GM19328 (cell line): ENCODE measurements around the gene EDEM1.
"Not testable (repeated sequence)": the region's sequence is repeated elsewhere in the genome, so short reads cannot be mapped to it uniquely, and the experiment has no call there.

Experiments used
- ATAC-seq: cut with Tn5 transposase; IDR thresholded peaks from one replicate; pipeline ENCODE4 v1.9.1; 2021; ENCODE audit warnings: mild to moderate bottlenecking, moderate library complexity; ENCODE audit not compliant: unreplicated experiment

EDEM1 gene

GRCh38 chr3:5170975-5171374 lies 16.5 kb upstream of the EDEM1 start:
- no peak for ATAC-seq

- no peak for ATAC-seq
Measured at GRCh38 chr3:5172018-5172417, 15.5 kb upstream of the EDEM1 start.

- ATAC-seq: not testable (repeated sequence)
Measured at GRCh38 chr3:5179036-5179435, 8.5 kb upstream of the EDEM1 start.

GRCh38 chr3:5181469-5182141 lies 5.9 kb upstream of the EDEM1 start:
- ATAC-seq: peak; percentile 73

GRCh38 chr3:5183714-5184113 lies 3.8 kb upstream of the EDEM1 start:
- ATAC-seq: not testable (repeated sequence)

- ATAC-seq: no peak
Measured at GRCh38 chr3:5184499-5184898, 3.0 kb upstream of the EDEM1 start.

GRCh38 chr3:5185093-5185673 lies 2.3 kb upstream of the EDEM1 start:
- ATAC-seq: no peak

- no peak for ATAC-seq
Measured at GRCh38 chr3:5186089-5186857, 1.2 kb upstream of the EDEM1 start.

GRCh38 chr3:5186858-5187155 lies 700 bp upstream of the EDEM1 start:
- ATAC-seq: no peak

GRCh38 chr3:5187920-5188418 lies 462 bp downstream of the EDEM1 start:
- ATAC-seq: peak; percentile 8

- no peak for ATAC-seq
Measured at GRCh38 chr3:5188419-5189221, 1.1 kb downstream of the EDEM1 start.

- ATAC-seq: no peak
Measured at GRCh38 chr3:5190147-5190791, 2.8 kb downstream of the EDEM1 start.

GRCh38 chr3:5191555-5192304 lies 4.2 kb downstream of the EDEM1 start:
- no peak for ATAC-seq

GRCh38 chr3:5192571-5193365 lies 5.3 kb downstream of the EDEM1 start:
- no peak for ATAC-seq

- ATAC-seq: no peak
Measured at GRCh38 chr3:5194341-5194740, 6.8 kb downstream of the EDEM1 start.

- peak; percentile 32 for ATAC-seq
Measured at GRCh38 chr3:5194801-5195509, 7.4 kb downstream of the EDEM1 start.

- no peak for ATAC-seq
Measured at GRCh38 chr3:5195605-5196004, 8.1 kb downstream of the EDEM1 start.

GRCh38 chr3:5197022-5197421 lies 9.5 kb downstream of the EDEM1 start:
- no peak for ATAC-seq
